ENCODE results near the gene DHFR2.
"Not testable (repeated sequence)": the region's sequence is repeated elsewhere in the genome, so short reads cannot be mapped to it uniquely, and the experiment has no call there.

The DHFR2 gene

DNA sequence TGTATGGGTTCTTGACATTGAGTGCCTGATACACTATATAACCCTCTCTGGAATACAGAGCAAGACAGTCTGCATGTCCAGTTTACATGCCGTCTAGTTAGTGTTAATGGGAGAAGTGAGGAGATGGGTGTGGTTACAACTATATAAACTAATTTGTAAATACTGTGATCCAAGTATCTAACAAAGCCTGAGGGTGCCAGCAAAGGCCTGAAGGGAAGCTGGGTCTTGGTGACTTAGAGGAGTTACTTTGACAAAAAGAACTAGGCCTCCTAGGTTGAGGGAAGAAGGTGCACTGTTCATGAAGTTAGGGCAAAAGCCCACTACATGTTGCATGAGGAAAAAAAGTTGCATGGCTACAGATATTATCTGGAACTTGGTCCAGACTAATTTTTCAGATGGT is 2.4 kb upstream of the DHFR2 start:
- no peak for DNase-seq (ENCODE audit: low read depth)

DNA sequence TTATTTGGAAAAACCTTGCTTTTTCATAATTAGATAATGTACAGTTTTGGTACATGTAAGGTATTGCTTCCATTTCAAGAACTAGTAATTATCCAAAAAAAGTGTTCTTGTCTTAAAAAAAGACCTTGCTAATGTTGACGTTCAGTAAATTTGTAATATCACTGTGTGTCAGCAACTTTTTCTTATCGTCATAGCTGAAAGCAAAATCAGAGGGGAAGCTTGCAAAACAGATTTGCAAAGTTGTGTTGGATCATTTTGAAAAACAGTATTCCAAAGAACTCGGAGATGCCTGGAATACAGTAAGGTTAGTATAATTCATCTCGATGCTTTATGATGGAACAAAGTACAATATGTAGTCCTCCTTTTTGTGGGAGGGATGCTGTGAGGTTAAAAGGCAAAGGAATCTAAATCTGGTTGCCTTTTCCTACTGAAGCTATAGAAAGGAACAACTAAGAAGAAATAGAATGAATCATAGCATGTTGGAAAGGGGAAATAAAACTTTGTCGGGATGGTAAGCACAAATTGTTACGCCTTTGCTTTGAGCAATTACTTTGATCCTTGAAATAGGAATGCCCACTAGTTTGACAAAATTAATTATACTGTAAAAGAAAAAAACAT is 1.6 kb upstream of the DHFR2 start:
- no peak for DNase-seq (ENCODE audit: low read depth)

DNA sequence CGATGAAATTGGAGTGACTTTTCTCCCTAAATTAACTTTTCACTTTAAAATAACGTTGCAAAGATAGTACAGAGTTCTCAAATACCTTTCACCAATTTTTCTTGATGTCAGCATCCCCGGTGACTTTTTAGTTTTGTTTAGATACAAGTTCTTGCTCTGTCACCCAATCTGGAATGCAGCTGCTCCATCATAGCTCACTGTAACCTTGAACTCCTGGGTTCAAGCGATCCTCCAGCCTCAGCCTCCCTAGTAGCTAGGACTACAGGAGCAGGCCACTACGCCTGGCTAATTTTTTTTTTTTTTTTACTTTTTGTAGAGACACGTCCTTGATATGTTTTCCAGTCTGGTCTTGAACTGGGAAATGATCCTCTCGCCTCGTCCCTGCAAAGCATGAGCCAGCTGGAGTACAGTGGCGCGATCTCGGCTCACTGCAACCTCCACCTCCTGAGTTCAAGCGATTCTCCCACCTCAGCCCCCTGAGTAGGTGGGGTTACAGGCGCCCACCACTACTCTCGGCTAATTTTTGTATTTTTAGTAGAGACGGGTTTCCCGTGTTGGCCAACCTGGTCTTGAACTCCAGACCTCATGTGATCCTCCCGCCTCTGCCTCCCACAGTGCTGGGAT is 892 bp upstream of the DHFR2 start:
- no peak for DNase-seq (ENCODE audit: low read depth)

DNA sequence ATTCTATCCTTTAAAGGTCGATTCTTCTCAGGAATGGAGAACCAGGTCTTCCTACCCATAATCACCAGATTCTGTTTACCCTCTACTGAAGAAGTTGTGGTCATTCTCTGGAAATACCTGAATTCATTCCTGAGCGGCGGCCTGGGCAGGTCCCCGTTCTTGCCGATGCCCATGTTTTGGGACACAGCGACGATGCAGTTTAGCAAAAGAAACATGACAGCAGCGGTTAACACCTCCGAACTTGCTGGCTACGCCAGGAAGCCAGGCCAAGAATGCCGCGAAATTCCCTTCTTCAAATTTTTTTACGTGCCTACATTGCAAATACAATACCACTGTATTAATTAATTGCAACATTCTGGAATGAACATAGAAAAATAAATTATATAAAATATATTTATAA is 1.4 kb downstream of the DHFR2 start:
- DNase-seq (ENCODE audit: low read depth) = no peak

DNA sequence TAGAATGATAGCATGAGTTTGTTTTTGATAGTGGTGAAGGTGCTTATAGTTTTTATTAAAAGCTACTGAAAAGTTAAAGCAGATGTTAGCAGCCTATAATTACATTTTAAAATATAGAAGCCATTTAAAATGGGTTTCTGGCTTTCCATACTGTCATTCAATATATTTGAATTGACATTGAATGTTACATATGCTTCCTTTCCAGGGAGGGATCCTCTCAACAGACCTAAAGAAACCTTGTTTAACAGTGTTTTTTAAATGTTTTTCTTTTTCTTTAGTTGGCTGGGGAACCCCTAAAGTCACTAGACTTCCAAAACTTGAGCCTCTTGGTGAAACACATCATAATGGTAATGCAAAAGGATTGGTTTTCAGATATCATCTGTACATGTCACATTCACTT is 12.2 kb downstream of the DHFR2 start:
- DNase-seq (ENCODE audit: low read depth) = no peak

DNA sequence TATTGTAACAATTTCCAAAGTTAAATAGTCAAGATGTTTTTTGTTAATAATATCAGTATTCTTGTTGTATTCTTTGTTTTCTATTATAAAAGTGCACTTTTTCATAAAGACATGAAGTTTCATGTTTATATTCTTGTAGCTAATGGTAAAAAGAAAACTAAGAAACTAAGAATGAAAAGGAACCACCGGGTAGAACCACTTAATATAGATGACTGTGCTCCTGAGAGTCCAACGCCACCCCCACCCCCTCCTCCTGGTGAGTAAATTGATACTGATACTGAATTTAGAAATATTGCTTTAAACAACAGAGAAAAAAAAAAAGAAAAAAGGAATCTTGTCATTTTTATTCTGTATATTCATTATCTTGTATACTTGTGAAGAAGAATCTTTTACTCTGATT is 13.4 kb downstream of the DHFR2 start:
- DNase-seq (ENCODE audit: low read depth) = no peak

DNA sequence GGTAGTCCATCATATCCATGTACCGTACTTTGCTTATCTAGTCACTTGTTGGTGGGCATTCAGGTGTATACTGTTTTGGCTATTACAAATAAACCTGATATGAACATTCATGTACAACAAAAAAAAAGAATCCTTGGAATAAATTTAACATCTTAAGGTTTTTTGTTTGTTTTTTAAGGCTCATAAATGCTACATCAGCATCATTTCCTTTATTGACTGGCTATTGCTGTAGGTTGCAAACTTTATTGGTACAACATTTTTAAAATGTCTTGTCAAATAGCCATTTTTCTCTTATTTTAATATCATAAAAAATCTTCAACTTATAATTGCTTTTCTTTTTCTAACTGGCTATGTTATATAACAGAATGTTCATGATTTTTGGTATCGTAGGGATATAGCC is 16.2 kb downstream of the DHFR2 start:
- DNase-seq (ENCODE audit: low read depth) = no peak

DNA sequence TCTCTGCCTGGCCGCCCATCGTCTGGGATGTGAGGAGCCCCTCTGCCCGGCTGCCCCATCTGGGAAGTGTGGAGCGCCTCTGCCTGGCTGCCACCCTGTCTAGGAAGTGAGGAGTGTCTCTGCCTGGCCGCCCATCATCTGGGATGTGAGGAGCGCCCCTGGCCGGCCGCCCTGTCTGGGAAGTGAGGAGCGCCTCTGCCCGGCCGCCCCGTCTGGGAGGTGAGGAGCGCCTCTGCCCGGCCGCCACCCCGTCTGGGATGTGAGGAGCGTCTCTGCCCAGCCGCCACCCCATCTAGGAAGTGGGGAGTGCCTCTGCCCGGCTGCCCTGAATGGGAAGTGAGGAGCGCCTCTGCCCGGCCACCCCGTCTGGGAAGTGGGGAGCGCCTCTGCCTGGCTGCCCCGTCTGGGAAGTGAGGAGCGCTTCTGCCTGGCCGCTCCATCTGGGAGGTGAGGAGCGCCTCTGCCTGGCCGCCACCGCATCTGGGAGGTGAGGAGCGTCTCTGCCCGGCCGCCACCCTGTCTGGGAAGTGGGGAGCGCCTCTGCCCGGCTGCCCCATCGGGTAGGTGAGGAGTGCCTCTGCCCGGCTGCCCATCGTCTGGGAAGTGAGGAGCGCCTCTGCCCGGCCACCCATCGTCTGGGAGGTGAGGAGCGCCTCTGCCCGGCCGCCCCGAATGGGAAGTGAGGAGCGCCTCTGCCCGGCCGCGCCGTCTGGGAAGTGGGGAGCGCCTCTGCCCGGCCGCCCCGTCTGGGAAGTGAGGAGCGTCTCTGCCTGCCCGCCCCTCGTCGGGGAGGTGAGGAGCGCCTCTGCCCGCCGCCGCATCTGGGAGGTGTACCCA is 18.4 kb downstream of the DHFR2 start:
- DNase-seq (ENCODE audit: low read depth) = not testable (repeated sequence)

DNA sequence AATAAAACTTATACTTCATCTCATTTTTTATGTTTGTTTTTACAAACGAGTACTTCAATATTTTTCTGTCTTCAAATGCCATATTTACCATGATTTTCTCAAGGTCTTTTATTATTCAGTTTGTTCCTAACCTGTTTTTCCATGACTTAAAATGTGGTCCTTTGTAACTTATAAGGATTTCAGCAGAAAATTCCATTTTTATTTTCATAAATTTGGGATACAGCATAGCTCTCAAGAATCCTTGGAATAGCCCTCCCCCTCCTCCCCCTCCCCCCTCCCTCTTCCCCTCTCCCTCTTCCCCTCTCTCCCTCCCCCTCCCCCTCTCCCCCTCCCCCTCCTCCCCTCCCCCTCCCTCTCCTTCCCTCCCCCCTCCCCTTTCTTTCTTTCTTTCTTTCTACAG is 19.4 kb downstream of the DHFR2 start:
- no peak for DNase-seq (ENCODE audit: low read depth)

DNA sequence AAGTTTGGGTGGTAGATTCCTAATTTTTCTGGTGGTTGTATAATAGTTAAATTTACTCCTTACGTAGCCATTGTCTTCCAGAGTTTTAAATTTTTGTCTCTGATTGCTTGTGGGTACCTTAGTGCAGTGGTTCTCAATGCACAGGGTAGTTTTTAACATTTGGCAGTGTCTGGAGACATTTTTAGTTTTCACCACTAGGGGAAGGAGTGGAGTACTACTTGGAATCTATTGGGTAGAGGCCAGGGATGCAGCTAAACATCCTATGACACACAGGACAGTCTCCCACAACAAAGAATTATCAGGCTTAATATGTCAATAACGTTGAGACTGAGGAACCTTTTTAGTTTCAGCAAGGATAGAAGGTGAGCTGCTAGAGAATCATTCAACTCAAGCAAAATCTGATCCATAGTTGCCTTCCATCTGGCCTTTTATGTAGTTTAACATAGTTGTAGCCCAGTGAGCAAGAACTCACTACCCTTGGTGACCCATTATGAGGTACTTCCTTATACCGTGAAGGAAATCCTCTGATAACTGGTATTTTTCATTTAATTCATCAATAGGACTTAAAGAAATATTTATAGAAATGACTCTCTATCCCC is 25.7 kb downstream of the DHFR2 start:
- DNase-seq (ENCODE audit: low read depth) = no peak

DNA sequence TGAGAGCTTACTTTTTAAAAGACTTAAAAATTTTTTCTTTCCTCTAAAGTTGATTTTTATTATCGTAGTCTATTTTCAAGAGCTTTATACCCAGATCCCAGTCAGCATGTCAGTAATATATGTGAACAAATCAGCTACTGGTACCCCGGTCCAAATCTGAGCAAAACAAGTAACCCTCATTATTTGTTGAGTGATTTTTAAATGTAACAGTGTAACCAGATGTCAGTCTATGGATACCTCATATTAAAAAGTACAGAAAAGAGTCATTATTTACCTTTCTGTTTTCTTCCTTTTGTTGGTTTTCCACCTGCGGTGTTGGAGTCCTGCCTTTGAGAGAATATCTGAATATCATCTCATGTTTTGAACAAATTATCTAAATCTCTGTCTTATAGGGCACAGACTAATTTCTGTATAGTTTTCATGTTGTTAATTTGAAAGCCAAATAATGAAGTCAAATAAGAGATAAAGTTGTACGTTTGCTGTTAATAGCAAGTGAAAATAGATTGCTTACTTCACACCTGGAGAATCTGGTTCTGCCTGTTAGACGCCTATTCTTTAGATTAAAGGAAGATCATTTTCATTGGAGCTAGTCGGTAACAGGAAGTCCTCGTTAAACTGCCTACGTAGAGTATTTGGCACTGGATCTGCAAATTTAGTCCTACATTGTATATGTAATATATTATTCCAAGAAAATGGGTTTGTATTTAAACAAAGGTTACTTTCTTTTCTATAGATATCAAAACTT is 34.5 kb downstream of the DHFR2 start, which contains the start of gene STX19:
TSS of gene STX19 (minus strand) at position 505 of the 745 bp plus-strand sequence. CDS start 13,328 bp downstream, outside the sequence.
- no peak for DNase-seq (ENCODE audit: low read depth)

DNA sequence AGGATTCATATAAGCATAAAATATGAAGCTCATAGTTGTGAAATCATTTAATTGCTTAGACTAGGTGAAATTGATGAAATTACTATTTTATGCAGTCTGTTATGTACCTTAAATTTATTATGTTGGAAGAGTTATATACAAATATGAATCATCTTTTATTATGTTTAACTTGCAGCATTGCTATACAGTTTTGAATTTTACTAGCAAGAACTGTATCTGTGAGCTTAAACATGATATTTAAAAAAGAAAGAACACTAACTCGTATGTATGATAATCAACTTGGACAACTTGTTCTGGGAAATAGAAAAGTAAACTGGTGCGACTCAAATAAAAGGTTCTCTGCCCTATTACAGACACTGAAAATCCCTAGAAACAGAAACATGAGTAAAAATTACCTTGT is 36.1 kb downstream of the DHFR2 start:
- no peak for DNase-seq (ENCODE audit: low read depth)

DNA sequence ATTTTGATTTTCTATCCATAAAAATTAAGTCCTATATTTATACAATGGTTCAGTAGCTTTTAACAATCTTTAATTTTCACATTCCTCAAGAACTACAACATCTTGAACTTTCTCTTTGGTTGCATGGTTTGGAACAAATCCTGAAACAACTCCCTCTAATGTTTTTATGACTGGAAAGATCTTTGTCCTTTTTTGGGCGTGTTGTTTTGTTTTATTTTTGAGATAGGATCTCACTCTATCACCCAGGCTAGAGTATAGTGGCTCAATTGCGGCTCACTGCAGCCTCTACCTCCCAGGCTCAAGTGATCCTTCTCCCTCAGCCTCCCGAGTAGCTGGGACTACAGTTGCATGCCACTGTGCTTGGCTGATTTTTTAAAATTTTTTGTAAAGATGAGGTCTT is 38.3 kb downstream of the DHFR2 start:
- DNase-seq (ENCODE audit: low read depth) = no peak

DNA sequence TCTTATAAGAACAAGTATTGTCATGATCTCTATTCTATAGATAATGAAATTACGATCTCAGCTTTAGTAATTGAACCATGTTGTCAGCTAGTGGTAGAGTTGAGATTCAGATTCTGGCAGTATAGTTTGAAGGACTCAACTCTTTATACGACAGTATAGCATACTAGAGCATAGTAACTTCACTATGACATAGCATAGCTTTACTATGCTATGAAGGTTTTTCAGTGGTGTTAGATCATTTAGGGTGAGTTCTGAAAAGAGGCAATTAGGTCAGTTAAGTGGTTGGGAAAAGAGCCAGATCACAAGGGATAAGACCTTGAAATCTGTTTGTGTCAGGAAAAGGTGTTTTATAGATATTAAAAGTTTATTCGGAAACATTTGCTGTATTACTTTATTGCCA is 42.4 kb downstream of the DHFR2 start:
- DNase-seq (ENCODE audit: low read depth) = no peak

DNA sequence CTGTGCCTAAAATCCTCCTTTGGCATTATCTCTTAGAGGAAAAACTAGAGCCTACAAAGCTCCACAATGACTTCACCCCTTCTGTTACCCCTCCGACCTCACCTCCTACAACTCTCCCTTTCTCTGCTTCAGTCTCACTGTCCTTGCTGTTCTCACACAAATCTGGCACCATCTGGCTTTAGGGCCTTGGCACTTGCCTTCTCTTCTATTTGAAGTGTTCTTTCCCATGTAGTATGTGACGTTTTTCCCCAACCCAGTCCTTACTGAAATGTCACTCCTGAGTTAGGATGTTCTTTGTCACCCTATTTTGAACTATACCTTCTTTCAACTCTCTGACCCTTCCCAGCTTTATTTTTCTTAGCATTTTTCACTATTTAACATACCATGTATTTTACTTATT is 43.1 kb downstream of the DHFR2 start:
- no peak for DNase-seq (ENCODE audit: low read depth)

DNA sequence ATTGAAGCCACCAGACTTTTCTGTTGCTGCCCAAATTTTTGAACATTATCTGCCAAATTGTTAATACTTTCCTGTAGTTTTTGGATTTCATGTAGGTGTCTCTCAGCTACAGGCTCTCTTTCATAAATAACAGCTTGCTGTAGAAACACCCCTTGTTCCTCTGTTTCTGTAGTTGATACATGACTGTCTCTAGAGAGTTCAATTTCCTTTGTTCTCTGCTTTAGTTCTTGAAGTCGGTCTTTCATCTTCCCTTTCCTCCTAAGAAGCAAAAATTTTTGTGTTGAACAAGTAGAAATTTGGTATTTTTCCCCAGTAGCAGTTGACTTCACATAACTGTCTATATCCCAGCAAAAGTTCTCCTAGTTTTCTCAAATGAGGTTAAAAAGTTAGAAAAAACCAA is 47.7 kb downstream of the DHFR2 start:
- no peak for DNase-seq (ENCODE audit: low read depth)

DNA sequence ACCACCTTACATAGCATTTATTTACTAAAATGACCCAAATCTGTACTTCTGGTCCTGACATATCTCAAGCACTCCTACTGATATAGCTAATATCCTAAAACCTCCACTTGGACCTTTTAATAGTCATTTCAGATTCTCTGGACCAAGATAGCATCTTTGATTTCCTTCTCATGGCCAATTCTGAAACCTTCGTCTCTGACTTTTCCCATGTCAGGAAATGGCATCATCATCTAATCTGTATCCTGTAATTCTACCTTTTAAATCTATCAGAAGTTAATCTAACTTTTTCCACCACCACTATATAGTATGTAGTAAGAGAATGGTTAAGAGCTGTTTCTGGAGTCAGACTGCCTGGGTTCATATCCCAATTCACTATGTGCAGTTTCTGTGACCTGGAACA is 50.5 kb downstream of the DHFR2 start:
- no peak for DNase-seq (ENCODE audit: low read depth)

DNA sequence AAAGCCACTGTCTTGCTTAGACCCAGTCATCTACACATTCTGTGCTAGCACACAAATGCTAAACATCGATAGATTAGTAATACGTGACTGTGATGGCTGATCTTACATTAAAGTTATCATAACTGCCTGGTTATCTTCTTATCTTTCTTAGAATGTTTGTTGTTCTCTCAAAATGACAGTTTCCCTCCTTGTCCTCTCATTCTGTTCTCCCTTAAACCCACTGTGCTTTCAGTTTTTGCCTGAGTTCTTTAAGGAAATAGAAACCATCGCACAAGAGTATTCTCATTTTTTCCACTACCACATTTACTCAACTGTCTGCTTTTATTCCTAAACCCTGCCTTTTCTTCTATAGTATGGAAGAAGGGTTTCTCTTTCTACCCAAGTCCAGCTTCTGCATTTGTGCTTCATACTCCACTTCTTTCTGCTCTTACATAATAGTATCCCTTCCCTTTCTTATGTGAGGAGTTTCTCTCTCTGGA is 51.4 kb downstream of the DHFR2 start:
- DNase-seq (ENCODE audit: low read depth) = no peak

DNA sequence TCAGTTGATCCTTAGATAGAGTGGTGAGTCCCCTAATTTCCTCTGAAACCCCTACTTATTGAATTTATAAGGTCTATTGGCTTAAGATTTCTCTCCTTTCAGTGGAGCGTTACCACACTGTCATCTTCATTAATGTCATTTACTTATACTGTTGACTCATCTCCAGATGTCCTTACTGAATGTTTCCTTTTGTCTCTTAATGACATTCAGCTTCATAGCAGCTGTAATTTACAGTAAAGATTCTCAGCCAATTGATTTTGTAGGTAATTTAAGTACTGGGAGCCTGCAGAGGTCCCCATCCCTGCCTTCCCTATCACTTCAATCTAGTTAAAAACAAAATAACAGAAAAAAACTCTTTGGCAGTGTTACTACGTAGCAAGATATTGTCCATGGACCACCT is 53.1 kb downstream of the DHFR2 start:
- DNase-seq (ENCODE audit: low read depth) = no peak

DNA sequence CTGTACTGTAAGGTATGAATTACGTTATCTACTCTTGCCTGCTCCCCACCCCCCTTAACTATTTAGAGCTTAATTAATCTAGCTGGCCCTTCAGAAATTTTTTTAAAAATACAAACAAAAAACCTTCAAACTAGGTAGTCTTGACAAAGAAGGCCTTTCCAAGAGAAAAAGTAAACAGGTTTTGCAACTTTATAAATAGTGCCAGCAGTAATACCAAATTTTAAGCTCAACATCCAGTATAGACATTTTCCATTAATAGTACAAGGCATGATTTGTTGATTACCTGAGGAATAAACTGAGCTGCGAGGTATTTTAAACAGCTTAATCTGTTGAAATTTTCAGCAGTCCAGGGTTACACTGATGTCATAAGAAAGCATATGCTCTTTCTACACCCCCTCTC is 54.5 kb downstream of the DHFR2 start:
- no peak for DNase-seq (ENCODE audit: low read depth)
